ENCODE results near the gene BMP6. TPM values are rescaled to one million over a fixed set of nuclear protein-coding genes. Genes with fewer than 3 reads are reported as not detected.
A peak's percentile ranks its signal among the peaks of the same experiment; 100 is the strongest.

The BMP6 gene
- total RNA-seq, 1 experiment from 2014 or later, result 0.15 TPM

GRCh38 chr6:7725412-7725811 lies 487 bp upstream of the BMP6 start:
- H3K9ac ChIP-seq (ENCODE audit: low read length), result no peak overlapping the region
- H3F3A ChIP-seq (ENCODE audit: low read length, unreplicated experiment), result peaks cover 2% of the 10 kb centered on the region
- peak overlapping the region; percentile 71; the same call in 1 of the 2 replicates for H3K4me3 ChIP-seq (ENCODE audit: low read length)
- DNase-seq, result no peak
- H3K79me2 ChIP-seq (ENCODE audit: low read length), result no peaks in the 10 kb centered on the region
- no TSS peak for BruUV-seq (replicated peaks)
- H3K4me1 ChIP-seq (ENCODE audit: insufficient read depth, low read length), result peaks cover 38% of the 10 kb centered on the region
- H2AFZ ChIP-seq (ENCODE audit: low read length), result peak overlapping the region; percentile 83; the same call in 1 of the 2 replicates
- no peaks in the 10 kb centered on the region for H3K9me2 ChIP-seq (replicated peaks; ENCODE audit: low read length)
- H3K9me3 ChIP-seq (ENCODE audit: low read length), result no peaks in the 10 kb centered on the region
- ChIA-PET POLR2A (ENCODE audit: unreplicated experiment) (interaction anchor here (0.6 kb wide), 1 partner anchor 87 kb away, joined by 3 read pairs; no protein-coding TSS in a partner anchor), CTCF (no interaction called here)
- H4K20me1 ChIP-seq (ENCODE audit: low read length), result no peaks in the 10 kb centered on the region
- TF ChIP-seq EZH2 (IDR thresholded peaks at IDR 0.05; ENCODE audit: low read length, unreplicated experiment) (no peak), EZH2phosphoT487 (IDR thresholded peaks at IDR 0.05; ENCODE audit: borderline replicate concordance, low read length) (no peak), CTCF (conservative IDR thresholded peaks at IDR 0.05; ENCODE audit: low read depth, low read length) (no peak)
- H3K4me2 ChIP-seq (ENCODE audit: low read length), result peak overlapping the region; percentile 96
- peaks cover 39% of the 10 kb centered on the region for H3K27me3 ChIP-seq (ENCODE audit: low read length)
- intact Hi-C loops (cut with micrococcal nuclease), result no loop called here
- H3K27ac ChIP-seq (ENCODE audit: low read length), result no peak overlapping the region
- ATAC-seq, result no peak
- no peaks in the 10 kb centered on the region for H3K36me3 ChIP-seq (ENCODE audit: low read depth, low read length)

- Histone ChIP-seq H3K4me2 (ENCODE audit: low read length) (peak overlapping the region; percentile 96), H3K4me3 (ENCODE audit: low read length) (peak overlapping the region; percentile 71), H3K27me3 (ENCODE audit: low read length) (peaks cover 39% of the 10 kb centered on the region), H4K20me1 (ENCODE audit: low read length) (no peaks in the 10 kb centered on the region), H3K36me3 (ENCODE audit: low read depth, low read length) (no peaks in the 10 kb centered on the region), H3K9me2 (replicated peaks; ENCODE audit: low read length) (no peaks in the 10 kb centered on the region), H3K27ac (ENCODE audit: low read length) (no peak overlapping the region), H3K9ac (ENCODE audit: low read length) (no peak overlapping the region), H3K4me1 (ENCODE audit: insufficient read depth, low read length) (peaks cover 48% of the 10 kb centered on the region), H3K79me2 (ENCODE audit: low read length) (no peaks in the 10 kb centered on the region), H3F3A (ENCODE audit: low read length, unreplicated experiment) (peaks cover 5% of the 10 kb centered on the region), H3K9me3 (ENCODE audit: low read length) (no peaks in the 10 kb centered on the region), H2AFZ (ENCODE audit: low read length) (peak overlapping the region; percentile 83)
- intact Hi-C loops (cut with micrococcal nuclease), result no loop called here
- TF ChIP-seq CTCF (conservative IDR thresholded peaks at IDR 0.05; ENCODE audit: low read depth, low read length) (no peak), EZH2phosphoT487 (IDR thresholded peaks at IDR 0.05; ENCODE audit: borderline replicate concordance, low read length) (peak; percentile 60; the same call in 1 of the 2 replicates), EZH2 (IDR thresholded peaks at IDR 0.05; ENCODE audit: low read length, unreplicated experiment) (peak; percentile 64)
- no TSS peak for BruUV-seq (replicated peaks)
- POLR2A ChIA-PET (ENCODE audit: unreplicated experiment), result no interaction called here
- CTCF ChIA-PET, result no interaction called here
- peak; percentile 26 for ATAC-seq
- peak; percentile 19 for DNase-seq
These were observed 652 bp downstream of the BMP6 start for GRCh38 chr6:7726416-7727085.

Data from PC-3 (cell line).